WTC11 (cell line): Measurements from ENCODE around the gene RND1.

Source experiments
- CBFB ChIP-seq: sonication (generic); formaldehyde crosslinking; IDR thresholded peaks from 2 replicates; pipeline ENCODE4 v1.8.1; 2022; ENCODE audit warnings: mild to moderate bottlenecking, low read depth, missing genetic modification reagents
- FOXJ3 ChIP-seq: sonication (generic); formaldehyde crosslinking; IDR thresholded peaks from 2 replicates; pipeline ENCODE4 v1.9.0; 2021; ENCODE audit warnings: missing genetic modification reagents, mild to moderate bottlenecking, borderline replicate concordance
- GABPB1 ChIP-seq: sonication (generic); formaldehyde crosslinking; IDR thresholded peaks from 2 replicates; pipeline ENCODE4 v1.8.1; 2023; ENCODE audit warnings: mild to moderate bottlenecking, missing genetic modification reagents
- MXD4 ChIP-seq: fragments of 250-450 bp; sonication (Bioruptor Pico); IDR thresholded peaks from 2 replicates; pipeline ENCODE4 v1.8.0; 2021; ENCODE audit warnings: mild to moderate bottlenecking, moderate library complexity, borderline replicate concordance
- NFE2L1 ChIP-seq: sonication (generic); formaldehyde crosslinking; IDR thresholded peaks from 2 replicates; pipeline ENCODE4 v1.8.1; 2023; ENCODE audit warnings: missing genetic modification reagents
- SMAD4 ChIP-seq: sonication (generic); formaldehyde crosslinking; IDR thresholded peaks from 2 replicates; pipeline ENCODE4 v1.8.0; 2022; ENCODE audit warnings: mild to moderate bottlenecking, missing genetic modification reagents
- SP1 ChIP-seq: sonication (generic); formaldehyde crosslinking; conservative IDR thresholded peaks from 2 replicates; pipeline ENCODE4 v1.8.1; 2022; ENCODE audit warnings: missing genetic modification reagents
- TEAD4 ChIP-seq: sonication (generic); formaldehyde crosslinking; IDR thresholded peaks from 2 replicates; pipeline ENCODE4 v1.8.0; 2022; ENCODE audit warnings: mild to moderate bottlenecking, missing genetic modification reagents
- TF ChIP-seq, protein P1 (sequence below): fragments of 200-600 bp; IDR thresholded peaks from 2 replicates; pipeline ENCODE4 v1.8.0; 2022; ENCODE audit warnings: antibody characterized with exemption
- TF ChIP-seq, protein P2 (sequence below): sonication (generic); formaldehyde crosslinking; IDR thresholded peaks from 2 replicates; pipeline ENCODE4 v1.8.0; 2022; ENCODE audit warnings: mild to moderate bottlenecking, missing genetic modification reagents
- TF ChIP-seq, protein P3 (sequence below): sonication (generic); formaldehyde crosslinking; IDR thresholded peaks from 2 replicates; pipeline ENCODE4 v1.8.1; 2023; ENCODE audit warnings: mild to moderate bottlenecking, moderate library complexity, missing genetic modification reagents
- TF ChIP-seq, protein P4 (sequence below): sonication (generic); formaldehyde crosslinking; IDR thresholded peaks from 2 replicates; pipeline ENCODE4 v1.8.1; 2023; ENCODE audit warnings: mild to moderate bottlenecking, missing genetic modification reagents, moderate library complexity

DNA sequence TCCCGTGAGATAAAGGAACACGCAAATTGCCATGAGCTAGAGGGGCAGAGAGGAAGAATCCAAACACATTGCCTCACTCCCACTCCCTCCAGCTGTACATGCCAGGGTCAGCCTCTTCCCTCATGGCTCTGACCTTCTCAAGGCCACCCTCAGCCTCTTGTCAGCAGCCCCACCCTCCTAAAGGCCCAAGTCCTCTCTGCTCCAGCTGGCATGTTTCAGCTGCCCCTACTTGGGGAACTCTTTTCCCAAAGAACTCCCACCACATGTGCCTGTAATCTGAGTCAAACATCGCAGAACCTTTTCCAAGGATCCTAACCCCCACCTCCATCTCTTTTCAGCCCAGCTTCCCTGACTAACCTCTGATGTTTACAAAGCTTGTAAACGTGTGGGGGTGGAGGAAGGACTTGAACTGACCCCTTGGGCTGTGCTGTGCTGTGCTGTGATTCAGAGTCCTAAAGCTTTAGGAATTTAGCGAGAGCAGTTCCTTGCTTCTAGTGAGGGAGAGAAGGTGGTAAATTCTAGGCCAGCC, 54.7 kb downstream of the RND1 start:
- TF ChIP-seq, protein P1, sequence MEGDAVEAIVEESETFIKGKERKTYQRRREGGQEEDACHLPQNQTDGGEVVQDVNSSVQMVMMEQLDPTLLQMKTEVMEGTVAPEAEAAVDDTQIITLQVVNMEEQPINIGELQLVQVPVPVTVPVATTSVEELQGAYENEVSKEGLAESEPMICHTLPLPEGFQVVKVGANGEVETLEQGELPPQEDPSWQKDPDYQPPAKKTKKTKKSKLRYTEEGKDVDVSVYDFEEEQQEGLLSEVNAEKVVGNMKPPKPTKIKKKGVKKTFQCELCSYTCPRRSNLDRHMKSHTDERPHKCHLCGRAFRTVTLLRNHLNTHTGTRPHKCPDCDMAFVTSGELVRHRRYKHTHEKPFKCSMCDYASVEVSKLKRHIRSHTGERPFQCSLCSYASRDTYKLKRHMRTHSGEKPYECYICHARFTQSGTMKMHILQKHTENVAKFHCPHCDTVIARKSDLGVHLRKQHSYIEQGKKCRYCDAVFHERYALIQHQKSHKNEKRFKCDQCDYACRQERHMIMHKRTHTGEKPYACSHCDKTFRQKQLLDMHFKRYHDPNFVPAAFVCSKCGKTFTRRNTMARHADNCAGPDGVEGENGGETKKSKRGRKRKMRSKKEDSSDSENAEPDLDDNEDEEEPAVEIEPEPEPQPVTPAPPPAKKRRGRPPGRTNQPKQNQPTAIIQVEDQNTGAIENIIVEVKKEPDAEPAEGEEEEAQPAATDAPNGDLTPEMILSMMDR = no peak
- TF ChIP-seq GABPB1 (no peak), TEAD4 (CRISPR knock-in tag) (no peak), NFE2L1 (CRISPR knock-in tag) (no peak), FOXJ3 (CRISPR knock-in tag) (no peak), CBFB (CRISPR knock-in tag) (no peak), SMAD4 (no peak), MXD4 (CRISPR knock-in tag) (no peak), SP1 (no peak)
- TF ChIP-seq, protein P2, sequence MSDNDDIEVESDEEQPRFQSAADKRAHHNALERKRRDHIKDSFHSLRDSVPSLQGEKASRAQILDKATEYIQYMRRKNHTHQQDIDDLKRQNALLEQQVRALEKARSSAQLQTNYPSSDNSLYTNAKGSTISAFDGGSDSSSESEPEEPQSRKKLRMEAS (CRISPR knock-in tag) = no peak
- TF ChIP-seq, protein P3, sequence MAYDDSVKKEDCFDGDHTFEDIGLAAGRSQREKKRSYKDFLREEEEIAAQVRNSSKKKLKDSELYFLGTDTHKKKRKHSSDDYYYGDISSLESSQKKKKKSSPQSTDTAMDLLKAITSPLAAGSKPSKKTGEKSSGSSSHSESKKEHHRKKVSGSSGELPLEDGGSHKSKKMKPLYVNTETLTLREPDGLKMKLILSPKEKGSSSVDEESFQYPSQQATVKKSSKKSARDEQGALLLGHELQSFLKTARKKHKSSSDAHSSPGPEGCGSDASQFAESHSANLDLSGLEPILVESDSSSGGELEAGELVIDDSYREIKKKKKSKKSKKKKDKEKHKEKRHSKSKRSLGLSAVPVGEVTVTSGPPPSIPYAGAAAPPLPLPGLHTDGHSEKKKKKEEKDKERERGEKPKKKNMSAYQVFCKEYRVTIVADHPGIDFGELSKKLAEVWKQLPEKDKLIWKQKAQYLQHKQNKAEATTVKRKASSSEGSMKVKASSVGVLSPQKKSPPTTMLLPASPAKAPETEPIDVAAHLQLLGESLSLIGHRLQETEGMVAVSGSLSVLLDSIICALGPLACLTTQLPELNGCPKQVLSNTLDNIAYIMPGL (CRISPR knock-in tag) = no peak
- TF ChIP-seq, protein P4, sequence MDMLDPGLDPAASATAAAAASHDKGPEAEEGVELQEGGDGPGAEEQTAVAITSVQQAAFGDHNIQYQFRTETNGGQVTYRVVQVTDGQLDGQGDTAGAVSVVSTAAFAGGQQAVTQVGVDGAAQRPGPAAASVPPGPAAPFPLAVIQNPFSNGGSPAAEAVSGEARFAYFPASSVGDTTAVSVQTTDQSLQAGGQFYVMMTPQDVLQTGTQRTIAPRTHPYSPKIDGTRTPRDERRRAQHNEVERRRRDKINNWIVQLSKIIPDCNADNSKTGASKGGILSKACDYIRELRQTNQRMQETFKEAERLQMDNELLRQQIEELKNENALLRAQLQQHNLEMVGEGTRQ (CRISPR knock-in tag) = no peak
